Kidney (tissue), 14 donors: Measurements from ENCODE around the gene TPST2. TPM values are rescaled to one million over a fixed set of nuclear protein-coding genes. Genes with fewer than 3 reads are reported as not detected.

ENCODE experiments used
- DNase-seq, 5 donors: peaks; one replicate each; pipeline ENCODE4 v3.0.0-alpha.2; 2013 to 2020
- FAIRE-seq: peaks from 2 replicates; lab custom pipeline; 2012; peaks lifted over from hg19 to GRCh38; lab: Jason Lieb, UNC
- H3K27ac ChIP-seq, 2 donors: one replicate each; pipeline ENCODE4 v1.7.0; 2013; ENCODE audit warnings: low read depth in 2 of 2, low read length in 2 of 2, inconsistent platforms in 1 of 2
- H3K27me3 ChIP-seq: one replicate; pipeline ENCODE4 v1.7.1; 2013; ENCODE audit warnings: low read length, inconsistent platforms; ENCODE audit not compliant: control insufficient read depth, insufficient read depth
- H3K36me3 ChIP-seq, 3 donors: one replicate each; pipeline versions ENCODE4 v1.7.0 to v1.7.1; 2013; ENCODE audit warnings: low read length in 3 of 3, control low read depth in 1 of 3, inconsistent platforms in 1 of 3; ENCODE audit not compliant: insufficient read depth in 3 of 3, control insufficient read depth in 2 of 3
- H3K4me1 ChIP-seq, 3 donors: one replicate each; pipeline versions ENCODE4 v1.7.0 to v1.7.1; 2013; ENCODE audit warnings: low read length in 3 of 3, inconsistent platforms in 1 of 3, low read depth in 1 of 3; ENCODE audit not compliant: control insufficient read depth in 2 of 3, insufficient read depth in 2 of 3
- H3K4me3 ChIP-seq, 3 donors: one replicate each; pipeline versions ENCODE4 v1.7.0 to v1.8.1; 2013; ENCODE audit warnings: low read length in 3 of 3, control low read depth in 1 of 3, inconsistent platforms in 1 of 3
- H3K9ac ChIP-seq, 3 donors: one replicate each; pipeline versions ENCODE4 v1.7.0 to v1.7.1; 2013; ENCODE audit warnings: low read length in 3 of 3, control low read depth in 1 of 3, inconsistent platforms in 1 of 3
- H3K9me3 ChIP-seq, 3 donors: one replicate each; pipeline versions ENCODE4 v1.7.0 to v1.7.1; 2013; ENCODE audit warnings: low read length in 3 of 3, control low read depth in 1 of 3, inconsistent platforms in 1 of 3; ENCODE audit not compliant: control insufficient read depth in 2 of 3, insufficient read depth in 1 of 3
- CTCF ChIP-seq: IDR thresholded peaks from 3 replicates; pipeline ENCODE4 v1.5.1; 2012; ENCODE audit warnings: mild to moderate bottlenecking, moderate library complexity, borderline replicate concordance; ENCODE audit not compliant: insufficient read depth; ENCODE audit errors: extremely low read depth
- intact Hi-C: fragments of 100-400 bp; cut with DNase I; formaldehyde crosslinking; loops from one replicate; pipeline ENCODE4 v1.11.1; 2022
- polyA plus RNA-seq: library from polyadenylated mRNA; stranded (reverse); fragments of 350-450 nt; fragmentation: Illumina TruSeq; extraction: RNeasy Lipid Tissue Mini Kit (QIAGEN cat#74804); gene quantifications from one replicate; pipeline ENCODE4 v1.2.3, GENCODE V29; 2014; ENCODE audit warnings: low read depth, low replicate concordance; ENCODE audit not compliant: insufficient read depth
- total RNA-seq: library from RNA; stranded (reverse); fragmentation: NEBNext Ultra II Directional; extraction: Animal tissue kit (Norgen Biotek cat#: 25700); gene quantifications from one replicate; pipeline ENCODE4 v1.2.1, GENCODE V29; 2021
- donor health status: control.
- donor health status: control.
- donor health status: control.
- donor health status: control.
- donor health status: control.
- donor health status: DM: yes; HTN: yes; CAD: no.
- donor health status: Normal renal cell carcinoma (clear cell type).

Gene TPST2
- total and polyA plus RNA-seq, 2 donors from 2014 or later = 40.3 to 48.7 TPM

GRCh38 chr22:26541167-26541819 is 48.6 kb downstream of the TPST2 start:
- H3K36me3 ChIP-seq = peaks cover 0 to 11% (median 8%) of the 10 kb centered on the region in 3 donors
- H3K27me3 ChIP-seq = no peaks in the 10 kb centered on the region
- FAIRE-seq (no peak), DNase-seq (peak in 1 of 5 donors; percentile 72)
- H3K9ac ChIP-seq = no peak overlapping the region
- no peaks in the 10 kb centered on the region for H3K4me1 ChIP-seq
- no peaks in the 10 kb centered on the region for H3K9me3 ChIP-seq
- H3K4me3 ChIP-seq = no peak overlapping the region
- intact Hi-C loops = no loop called here
- H3K27ac ChIP-seq = no peak overlapping the region
- TF ChIP-seq CTCF = no peak

- Histone ChIP-seq H3K36me3 (peaks cover 0 to 12% (median 8%) of the 10 kb centered on the region in 3 donors), H3K4me1 (no peaks in the 10 kb centered on the region), H3K9ac (no peak overlapping the region), H3K4me3 (no peak overlapping the region), H3K9me3 (no peaks in the 10 kb centered on the region), H3K27ac (no peak overlapping the region), H3K27me3 (no peaks in the 10 kb centered on the region)
- no peak for DNase-seq
- FAIRE-seq = no peak
- no peak for TF ChIP-seq CTCF
- intact Hi-C loops = no loop called here
These were observed 49.8 kb downstream of the TPST2 start for GRCh38 chr22:26540119-26540518.

GRCh38 chr22:26536762-26537134 is 53.2 kb downstream of the TPST2 start:
- Histone ChIP-seq H3K4me1 (no peaks in the 10 kb centered on the region), H3K27ac (no peak overlapping the region), H3K4me3 (no peak overlapping the region), H3K27me3 (no peaks in the 10 kb centered on the region), H3K9me3 (no peaks in the 10 kb centered on the region), H3K36me3 (peaks cover 0 to 12% (median 8%) of the 10 kb centered on the region in 3 donors), H3K9ac (no peak overlapping the region)
- TF ChIP-seq CTCF = no peak
- intact Hi-C loops = no loop called here
- DNase-seq = no peak
- FAIRE-seq = no peak
